ENCODE results near the gene MYT1.

MYT1 gene

DNA sequence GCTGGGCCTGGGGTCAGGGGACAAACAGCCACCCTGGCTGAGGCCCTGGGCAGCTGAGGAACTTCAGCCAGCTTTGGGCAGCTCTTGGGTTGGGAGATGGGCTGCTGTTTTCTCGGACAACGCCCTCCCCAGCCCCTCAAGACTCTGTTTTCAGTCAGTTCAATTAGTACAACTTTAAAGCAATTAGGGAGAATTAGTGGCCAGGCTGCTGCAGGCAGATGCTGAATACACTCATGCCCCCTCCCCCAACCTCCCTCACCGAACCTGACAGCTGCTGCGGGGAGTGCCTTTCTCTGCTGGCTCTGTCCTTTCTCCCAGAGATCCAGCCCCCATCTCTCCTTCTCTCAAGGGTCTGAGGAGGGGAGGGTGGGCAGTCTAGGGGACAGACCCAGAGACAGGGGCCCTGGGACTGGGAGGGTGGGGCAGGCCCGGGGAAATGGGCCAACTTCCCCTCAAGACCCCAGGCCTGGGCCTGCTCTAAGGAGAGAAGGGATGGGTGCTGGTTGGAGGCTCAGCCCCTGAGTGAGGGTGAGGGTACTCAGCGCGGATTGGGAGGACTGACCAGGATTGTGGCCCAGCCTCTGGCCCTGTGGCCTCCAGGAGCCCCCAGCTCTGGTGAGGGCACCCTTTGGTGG lies 17.8 kb upstream of the MYT1 start:
- FAIRE-seq (no peak), DNase-seq (ENCODE audit: insufficient read length, low spot score) (no peak)
- TF ChIP-seq PAX5 (IDR thresholded peaks at IDR 0.05; ENCODE audit: insufficient read depth, low read length, severe bottlenecking) (no peak), TAF1 (IDR thresholded peaks at IDR 0.05; ENCODE audit: low read depth, low read length) (no peak), POU2F2 (IDR thresholded peaks at IDR 0.05; ENCODE audit: low read depth, low read length) (no peak), POLR2AphosphoS5 (IDR thresholded peaks at IDR 0.05; ENCODE audit: low read depth, low read length) (no peak), SPI1 (IDR thresholded peaks at IDR 0.05; ENCODE audit: low read depth, low read length) (no peak), POLR2A (IDR thresholded peaks at IDR 0.05; ENCODE audit: low read depth, low read length) (no peak)

DNA sequence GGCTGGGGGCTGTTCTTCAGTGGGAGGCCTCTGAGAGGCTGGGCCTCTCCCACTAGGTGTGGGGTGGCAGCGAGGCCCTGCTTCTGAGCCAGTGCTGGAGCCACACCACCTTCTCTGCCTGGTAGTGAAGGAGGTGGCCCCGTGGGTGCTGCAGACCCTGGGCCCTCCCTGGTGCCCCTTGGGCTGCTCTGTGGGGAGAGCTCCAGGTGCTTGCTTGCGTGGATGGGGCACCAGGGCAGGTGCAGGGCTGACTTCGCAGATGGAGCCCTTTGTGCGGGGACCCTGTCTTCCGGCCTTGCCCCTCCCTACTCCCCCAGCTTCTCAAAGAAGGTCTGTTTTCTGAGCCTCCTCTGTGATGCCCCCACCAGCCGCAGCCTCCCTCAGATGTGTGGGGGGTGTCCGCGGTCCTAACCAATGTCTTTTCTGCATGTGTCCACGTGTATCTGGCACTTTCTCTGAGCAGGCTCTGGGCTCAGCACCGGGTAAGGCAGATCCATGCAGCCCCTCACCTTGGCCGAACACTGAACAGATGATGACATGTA lies 17.2 kb upstream of the MYT1 start:
- DNase-seq (ENCODE audit: insufficient read length, low spot score) (no peak), FAIRE-seq (no peak)
- TF ChIP-seq TAF1 (IDR thresholded peaks at IDR 0.05; ENCODE audit: low read depth, low read length), result no peak

DNA sequence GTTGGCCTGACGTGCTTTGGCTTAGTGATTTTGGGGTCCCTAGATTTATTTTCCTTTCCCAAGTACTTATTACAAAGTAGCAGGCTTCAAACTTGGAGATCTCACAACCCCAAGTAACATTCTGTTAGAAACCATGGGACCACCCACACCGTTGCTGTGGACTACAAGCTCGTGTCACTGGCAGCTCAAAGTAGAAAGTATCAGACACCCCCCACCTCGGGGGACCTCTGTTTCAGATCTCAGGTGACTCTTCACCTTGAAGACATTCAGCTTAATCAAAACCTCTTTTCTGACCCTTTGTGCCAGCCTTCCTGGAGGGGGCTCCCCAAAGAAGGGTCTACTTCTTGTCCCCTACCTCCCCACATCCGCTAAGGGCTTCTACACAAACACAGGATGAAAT lies 15.7 kb upstream of the MYT1 start:
- DNase-seq (ENCODE audit: insufficient read length, low spot score), result no peak
- TF ChIP-seq POLR2A (IDR thresholded peaks at IDR 0.05; ENCODE audit: low read depth, low read length), result no peak
- TF ChIP-seq POLR2AphosphoS5 (IDR thresholded peaks at IDR 0.05; ENCODE audit: low read depth, low read length), result no peak
- TF ChIP-seq TAF1 (IDR thresholded peaks at IDR 0.05; ENCODE audit: low read depth, low read length), result no peak
- TF ChIP-seq POU2F2 (IDR thresholded peaks at IDR 0.05; ENCODE audit: low read depth, low read length), result no peak
- no peak for TF ChIP-seq SPI1 (IDR thresholded peaks at IDR 0.05; ENCODE audit: low read depth, low read length)
- TF ChIP-seq PAX5 (IDR thresholded peaks at IDR 0.05; ENCODE audit: insufficient read depth, low read length, severe bottlenecking), result no peak
- FAIRE-seq, result no peak

DNA sequence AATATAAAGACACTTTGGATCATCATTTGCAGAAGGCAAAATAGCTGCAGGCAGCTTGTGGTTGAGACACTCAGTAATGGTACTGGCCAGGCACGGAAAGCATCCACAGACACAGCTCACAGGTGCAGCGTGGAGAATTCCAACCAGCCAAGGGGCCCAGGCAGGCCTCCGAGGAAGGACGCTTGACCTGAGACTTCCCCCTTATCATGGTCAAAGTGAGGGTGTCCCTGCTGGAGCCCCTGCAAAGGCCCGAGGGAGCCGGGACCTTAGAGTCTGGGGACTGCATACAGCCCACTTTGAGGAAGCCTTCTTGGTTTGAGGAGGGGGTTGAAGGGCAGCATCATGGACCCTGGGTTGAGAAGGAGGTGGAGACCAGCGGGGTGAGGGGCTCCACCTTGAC lies 15.1 kb upstream of the MYT1 start:
- no peak for TF ChIP-seq PAX5 (IDR thresholded peaks at IDR 0.05; ENCODE audit: insufficient read depth, low read length, severe bottlenecking)
- no peak for TF ChIP-seq POLR2A (IDR thresholded peaks at IDR 0.05; ENCODE audit: low read depth, low read length)
- no peak for TF ChIP-seq POLR2AphosphoS5 (IDR thresholded peaks at IDR 0.05; ENCODE audit: low read depth, low read length)
- TF ChIP-seq SPI1 (IDR thresholded peaks at IDR 0.05; ENCODE audit: low read depth, low read length), result no peak
- no peak for TF ChIP-seq TAF1 (IDR thresholded peaks at IDR 0.05; ENCODE audit: low read depth, low read length)
- no peak for TF ChIP-seq POU2F2 (IDR thresholded peaks at IDR 0.05; ENCODE audit: low read depth, low read length)
- DNase-seq (ENCODE audit: insufficient read length, low spot score), result no peak
- FAIRE-seq, result no peak

DNA sequence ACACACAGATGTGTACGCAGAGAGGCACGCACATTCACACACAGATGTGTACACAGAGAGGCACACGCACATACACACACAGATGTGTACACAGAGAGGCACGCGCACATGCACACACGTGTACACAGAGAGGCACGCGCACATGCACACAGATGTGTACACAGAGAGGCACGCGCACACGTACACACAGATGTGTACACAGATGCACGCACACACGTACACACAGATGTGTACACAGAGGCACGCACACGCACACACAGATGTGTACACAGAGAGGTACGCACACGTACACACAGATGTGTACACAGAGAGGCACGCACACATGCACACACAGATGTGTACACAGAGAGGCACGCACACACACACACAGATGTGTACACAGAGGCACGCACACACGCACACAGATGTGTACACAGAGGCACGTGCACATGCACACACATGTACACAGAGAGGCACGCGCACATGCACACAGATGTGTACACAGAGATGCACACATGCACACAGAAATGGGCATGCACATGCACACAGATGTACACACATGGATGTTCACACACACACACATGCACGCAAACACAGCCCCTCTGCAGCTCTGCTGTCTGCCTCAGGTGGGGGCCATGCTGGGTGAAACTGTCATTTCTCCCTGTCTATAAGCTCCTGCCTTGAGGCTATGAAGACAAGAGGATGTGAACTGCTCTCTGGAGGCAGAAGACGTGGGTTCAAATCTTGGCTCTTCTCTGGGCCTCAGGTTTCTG lies 14.3 kb upstream of the MYT1 start:
- TF ChIP-seq TAF1 (IDR thresholded peaks at IDR 0.05; ENCODE audit: low read depth, low read length), result no peak
- TF ChIP-seq POU2F2 (IDR thresholded peaks at IDR 0.05; ENCODE audit: low read depth, low read length), result no peak
- TF ChIP-seq PAX5 (IDR thresholded peaks at IDR 0.05; ENCODE audit: insufficient read depth, low read length, severe bottlenecking), result no peak

DNA sequence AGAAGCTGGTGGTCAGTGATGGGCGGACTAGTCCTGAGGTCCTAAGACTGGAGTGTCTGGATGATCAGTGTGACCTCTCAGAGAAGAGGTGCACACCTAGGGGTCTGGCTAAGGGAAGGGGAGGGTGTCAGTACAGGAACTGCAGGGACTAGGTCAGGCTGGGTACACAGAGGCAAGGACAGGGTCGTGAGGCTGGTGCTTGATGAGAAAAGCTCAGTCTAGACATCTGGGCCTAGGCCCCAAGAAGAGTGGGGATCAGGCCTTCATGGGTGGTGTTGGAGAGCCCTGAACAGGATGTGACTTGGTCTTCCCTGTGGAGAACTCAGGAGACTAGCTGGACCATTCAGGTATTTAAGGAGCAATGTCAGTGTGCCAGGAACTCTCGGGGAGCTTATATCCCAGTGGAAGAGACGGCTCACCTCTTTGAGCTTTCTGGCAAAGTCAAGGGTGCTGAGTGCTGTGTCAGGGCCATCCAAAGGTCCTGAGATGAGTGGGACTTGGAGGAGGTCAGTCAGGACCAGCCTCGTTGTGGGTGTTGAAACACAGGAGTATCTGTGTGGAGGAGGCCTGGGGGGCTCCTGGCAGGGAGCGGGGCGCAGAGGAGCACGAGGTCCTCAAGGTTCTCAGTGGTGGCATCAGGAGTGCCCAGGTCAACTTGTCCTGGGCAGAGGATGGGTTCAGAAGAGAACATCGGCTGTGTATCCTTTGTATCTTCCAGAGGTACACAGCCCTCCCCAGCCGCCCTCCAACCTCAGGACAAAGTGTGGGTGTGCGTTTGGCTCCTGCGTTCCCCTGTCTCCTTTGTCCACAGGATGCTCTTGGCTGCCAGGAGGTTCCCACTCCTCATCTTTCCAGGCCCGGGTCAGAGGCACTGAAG lies 13.3 kb upstream of the MYT1 start:
- no peak for FAIRE-seq
- no peak for DNase-seq (ENCODE audit: insufficient read length, low spot score)
- TF ChIP-seq POLR2AphosphoS5 (IDR thresholded peaks at IDR 0.05; ENCODE audit: low read depth, low read length) (no peak), POU2F2 (IDR thresholded peaks at IDR 0.05; ENCODE audit: low read depth, low read length) (no peak), PAX5 (IDR thresholded peaks at IDR 0.05; ENCODE audit: insufficient read depth, low read length, severe bottlenecking) (no peak), TAF1 (IDR thresholded peaks at IDR 0.05; ENCODE audit: low read depth, low read length) (no peak), SPI1 (IDR thresholded peaks at IDR 0.05; ENCODE audit: low read depth, low read length) (no peak), POLR2A (IDR thresholded peaks at IDR 0.05; ENCODE audit: low read depth, low read length) (no peak)

More for the DNA sequence above, 14.3 kb upstream of the MYT1 start:
- DNase-seq (ENCODE audit: insufficient read length, low spot score) (no peak), FAIRE-seq (peak; percentile 9)

DNA sequence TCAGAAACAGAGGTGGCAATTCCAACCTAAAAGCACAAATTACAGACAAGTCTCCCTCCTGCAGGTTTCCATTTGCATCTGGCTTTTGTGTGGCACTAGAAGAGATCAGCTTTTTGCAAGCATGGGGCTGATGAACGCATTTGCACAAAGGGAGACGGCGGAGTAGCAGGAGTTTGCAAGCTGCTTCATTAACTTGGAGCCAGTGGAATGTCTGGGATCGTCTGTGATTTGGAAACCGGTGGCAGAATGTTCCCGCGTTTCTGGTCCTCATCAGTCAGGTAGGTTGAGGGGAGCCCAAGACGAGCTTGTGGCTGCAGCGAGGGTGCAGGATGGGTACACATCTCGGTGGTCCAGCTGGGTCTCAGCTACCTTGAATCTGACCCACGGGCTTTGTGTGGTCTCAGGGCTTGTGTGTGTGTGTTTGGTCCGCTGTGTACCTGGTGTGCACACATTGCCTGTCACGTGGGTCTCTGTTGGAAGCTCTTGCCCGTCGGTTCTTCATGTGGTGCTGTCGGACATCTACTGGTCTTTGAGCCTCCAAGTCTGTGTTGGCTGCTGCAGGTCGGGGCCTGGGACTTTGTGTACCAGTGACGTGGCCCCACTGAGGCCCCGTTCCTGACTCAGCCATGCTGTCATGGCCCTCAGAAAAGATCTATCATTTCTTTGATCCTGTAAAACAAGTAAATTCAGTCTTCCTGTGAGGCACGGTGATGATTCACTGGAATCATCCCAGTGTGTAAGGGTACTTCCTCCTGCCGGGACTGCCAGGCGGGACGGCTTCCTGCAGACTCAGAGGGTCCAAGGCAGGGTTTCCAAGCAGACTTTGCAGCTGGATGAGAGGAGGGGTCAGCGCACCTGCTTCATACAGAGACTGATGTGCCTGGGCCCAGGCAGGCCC lies 12.4 kb upstream of the MYT1 start:
- DNase-seq (ENCODE audit: insufficient read length, low spot score), result no peak
- no peak for FAIRE-seq
- TF ChIP-seq PAX5 (IDR thresholded peaks at IDR 0.05; ENCODE audit: insufficient read depth, low read length, severe bottlenecking) (no peak), POLR2A (IDR thresholded peaks at IDR 0.05; ENCODE audit: low read depth, low read length) (no peak), SPI1 (IDR thresholded peaks at IDR 0.05; ENCODE audit: low read depth, low read length) (no peak)

DNA sequence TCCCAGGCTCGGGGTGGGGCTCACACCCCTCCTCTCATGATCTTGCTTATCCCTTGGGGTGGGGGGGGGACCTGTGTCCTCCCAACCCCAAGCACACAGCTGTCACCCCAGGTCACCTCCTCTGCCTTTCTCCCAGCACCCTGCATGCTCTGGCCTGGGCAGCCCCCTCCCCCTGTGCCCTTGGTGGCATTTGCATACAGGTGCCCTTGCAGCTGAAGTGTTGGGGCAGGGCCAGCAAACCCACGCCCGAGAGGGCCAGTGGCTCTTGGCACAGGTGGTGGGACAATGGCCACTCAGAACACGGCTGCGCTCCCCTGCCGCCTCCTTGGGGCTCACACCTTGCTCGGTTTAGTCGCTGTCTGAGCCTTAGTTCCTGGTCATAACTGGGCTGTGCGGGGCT lies 11.3 kb upstream of the MYT1 start:
- DNase-seq (ENCODE audit: insufficient read length, low spot score), result no peak

More for the DNA sequence above, 11.3 kb upstream of the MYT1 start:
- FAIRE-seq, result no peak
- TF ChIP-seq POU2F2 (IDR thresholded peaks at IDR 0.05; ENCODE audit: low read depth, low read length), result no peak
- no peak for TF ChIP-seq SPI1 (IDR thresholded peaks at IDR 0.05; ENCODE audit: low read depth, low read length)
- TF ChIP-seq PAX5 (IDR thresholded peaks at IDR 0.05; ENCODE audit: insufficient read depth, low read length, severe bottlenecking), result no peak
- TF ChIP-seq TAF1 (IDR thresholded peaks at IDR 0.05; ENCODE audit: low read depth, low read length), result no peak
- TF ChIP-seq POLR2AphosphoS5 (IDR thresholded peaks at IDR 0.05; ENCODE audit: low read depth, low read length), result no peak
- TF ChIP-seq POLR2A (IDR thresholded peaks at IDR 0.05; ENCODE audit: low read depth, low read length), result no peak
